Calu3 (cell line): ENCODE data around the gene SLC15A4. TPM values are rescaled to one million over a fixed set of nuclear protein-coding genes. Genes with fewer than 3 reads are reported as not detected.
A peak's percentile ranks its signal among the peaks of the same experiment; 100 is the strongest.

Experiments
- BruUV-seq: library from RNA; stranded (reverse); fragments of 400-500 nt; replicated peaks from 2 replicates; lab custom pipeline; 2021; lab: Mats Ljungman, UMichigan
- CTCF ChIA-PET: fragments of 300-600 bp; sonication (Branson Sonifier 250); formaldehyde crosslinking; loops from one replicate; lab custom pipeline; 2022; ENCODE audit warnings: antibody characterized with exemption; lab: Charles Lee
- DNase-seq: peaks from one replicate; pipeline ENCODE4 v3.0.0; 2022
- H3K27ac Mint-ChIP-seq: one replicate; pipeline ENCODE4 v1.8.0; 2022; ENCODE audit warnings: mixed read lengths; ENCODE audit not compliant: unreplicated experiment
- H3K27me3 Mint-ChIP-seq: one replicate; pipeline ENCODE4 v1.8.0; 2022; ENCODE audit warnings: mixed read lengths; ENCODE audit not compliant: unreplicated experiment
- H3K36me3 Mint-ChIP-seq: one replicate; pipeline ENCODE4 v1.8.0; 2022; ENCODE audit warnings: mild to moderate bottlenecking, moderate library complexity, mixed read lengths; ENCODE audit not compliant: insufficient read depth, unreplicated experiment
- H3K4me1 Mint-ChIP-seq: one replicate; pipeline ENCODE4 v1.8.0; 2022; ENCODE audit warnings: mild to moderate bottlenecking, low read depth, mixed read lengths; ENCODE audit not compliant: unreplicated experiment
- H3K4me3 Mint-ChIP-seq: one replicate; pipeline ENCODE4 v1.8.0; 2022; ENCODE audit warnings: mild to moderate bottlenecking, low read depth, moderate library complexity, mixed read lengths; ENCODE audit not compliant: unreplicated experiment
- H3K9me3 Mint-ChIP-seq: one replicate; pipeline ENCODE4 v1.8.0; 2022; ENCODE audit warnings: low read depth, mixed read lengths; ENCODE audit not compliant: unreplicated experiment
- CTCF ChIP-seq: fragments of 200-600 bp; IDR thresholded peaks from one replicate; pipeline ENCODE4 v1.8.0; 2022; ENCODE audit warnings: antibody characterized with exemption; ENCODE audit not compliant: unreplicated experiment
- intact Hi-C: fragments of 100-400 bp; cut with micrococcal nuclease; formaldehyde crosslinking; loops from one replicate; pipeline ENCODE4 v1.10.0; 2022; ENCODE audit not compliant: unreplicated experiment
- total RNA-seq: library from RNA; stranded (reverse); gene quantifications from 2 replicates; pipeline ENCODE4 v1.2.3, GENCODE V29; 2022

SLC15A4 gene
- total RNA-seq, 1 experiment from 2014 or later: 34.9 TPM

GRCh38 chr12:128818065-128819022, 5.4 kb downstream of the SLC15A4 start:
- Mint-ChIP-seq H3K4me1 (peaks cover 46% of the 10 kb centered on the region), H3K27ac (peak overlapping the region; percentile 60), H3K9me3 (no peaks in the 10 kb centered on the region), H3K4me3 (peak overlapping the region; percentile 29), H3K36me3 (peaks cover 15% of the 10 kb centered on the region), H3K27me3 (no peaks in the 10 kb centered on the region)
- CTCF ChIA-PET: interaction anchor here (0.7 kb wide), 1 partner anchor 788 kb away, joined by 3 read pairs; no protein-coding TSS in a partner anchor
- peak; percentile 32 for DNase-seq
- no TSS peak for BruUV-seq
- intact Hi-C loops: no loop called here
- TF ChIP-seq CTCF: no peak

GRCh38 chr12:128817111-128818015, 6.4 kb downstream of the SLC15A4 start:
- Mint-ChIP-seq H3K27ac (peak overlapping the region; percentile 37), H3K27me3 (no peaks in the 10 kb centered on the region), H3K4me3 (peak overlapping the region; percentile 29), H3K9me3 (no peaks in the 10 kb centered on the region), H3K4me1 (peaks cover 46% of the 10 kb centered on the region), H3K36me3 (peaks cover 12% of the 10 kb centered on the region)
- peak; percentile 54 for DNase-seq
- no peak for TF ChIP-seq CTCF
- no TSS peak for BruUV-seq
- intact Hi-C loops: no loop called here
- CTCF ChIA-PET: interaction anchor here (0.7 kb wide), 1 partner anchor 789 kb away, joined by 3 read pairs; no protein-coding TSS in a partner anchor

- Mint-ChIP-seq H3K27me3 (no peaks in the 10 kb centered on the region), H3K27ac (no peak overlapping the region), H3K36me3 (peaks cover 20% of the 10 kb centered on the region), H3K4me3 (no peak overlapping the region), H3K4me1 (peaks cover 38% of the 10 kb centered on the region), H3K9me3 (no peaks in the 10 kb centered on the region)
- no peak for TF ChIP-seq CTCF
- CTCF ChIA-PET: no interaction called here
- no peak for DNase-seq
- intact Hi-C loops: no loop called here
- no TSS peak for BruUV-seq
These were observed 7.2 kb downstream of the SLC15A4 start for GRCh38 chr12:128816643-128816920.

- H3K27ac Mint-ChIP-seq: no peak overlapping the region
- H3K4me3 Mint-ChIP-seq: no peak overlapping the region
- peaks cover 26% of the 10 kb centered on the region for H3K36me3 Mint-ChIP-seq
- CTCF ChIA-PET: no interaction called here
- no peak for DNase-seq
- H3K9me3 Mint-ChIP-seq: no peaks in the 10 kb centered on the region
- BruUV-seq: no TSS peak
- intact Hi-C loops: no loop called here
- TF ChIP-seq CTCF: no peak
- peaks cover 32% of the 10 kb centered on the region for H3K4me1 Mint-ChIP-seq
- no peaks in the 10 kb centered on the region for H3K27me3 Mint-ChIP-seq
These were observed 7.7 kb downstream of the SLC15A4 start for GRCh38 chr12:128815779-128816642.
